Mesendoderm (in vitro differentiated cells): ENCODE data around the gene CCNC.

Experiments used
- DNase-seq: peaks from one replicate; pipeline ENCODE4 v3.0.0; 2013
- H2AK5ac ChIP-seq: 2 replicates; pipeline ENCODE4 v1.6.1; 2013; ENCODE audit warnings: low read length, inconsistent platforms
- H2BK120ac ChIP-seq: 2 replicates; pipeline ENCODE4 v1.6.1; 2013; ENCODE audit warnings: low read depth, mild to moderate bottlenecking, low read length, moderate library complexity, mixed read lengths
- H2BK15ac ChIP-seq: replicated peaks from 2 replicates; pipeline ENCODE4 v1.6.1; 2013; ENCODE audit warnings: low read depth, mild to moderate bottlenecking, moderate library complexity
- H2BK5ac ChIP-seq: 2 replicates; pipeline ENCODE4 v1.6.1; 2013; ENCODE audit warnings: low read length, inconsistent platforms
- H3K18ac ChIP-seq: 2 replicates; pipeline ENCODE4 v1.6.1; 2013; ENCODE audit warnings: mild to moderate bottlenecking, low read length, mixed read lengths
- H3K23ac ChIP-seq: one replicate; pipeline ENCODE4 v1.6.1; 2013; ENCODE audit warnings: low read length
- H3K27ac ChIP-seq: 2 replicates; pipeline ENCODE4 v1.5.1; 2013; ENCODE audit warnings: low read depth, mild to moderate bottlenecking, inconsistent platforms, low read length, moderate library complexity
- H3K27me3 ChIP-seq: 2 replicates; pipeline ENCODE4 v1.6.1; 2013; ENCODE audit warnings: low read length, control low read depth, mild to moderate bottlenecking, inconsistent platforms; ENCODE audit not compliant: insufficient read depth, poor library complexity
- H3K36me3 ChIP-seq: 2 replicates; pipeline ENCODE4 v1.6.1; 2013; ENCODE audit warnings: low read length, inconsistent platforms; ENCODE audit not compliant: control insufficient read depth, insufficient read depth
- H3K4ac ChIP-seq: one replicate; pipeline ENCODE4 v1.6.1; 2013; ENCODE audit warnings: low read depth, mild to moderate bottlenecking, low read length, moderate library complexity
- H3K4me1 ChIP-seq: 2 replicates; pipeline ENCODE4 v1.6.1; 2013; ENCODE audit warnings: low read depth, low read length, inconsistent platforms; ENCODE audit not compliant: control insufficient read depth
- H3K4me2 ChIP-seq: 2 replicates; pipeline ENCODE4 v1.6.1; 2013; ENCODE audit warnings: low read length
- H3K4me3 ChIP-seq: 2 replicates; pipeline ENCODE4 v1.5.1; 2013; ENCODE audit warnings: mild to moderate bottlenecking, low read length
- H3K56ac ChIP-seq: one replicate; pipeline ENCODE4 v1.6.1; 2013; ENCODE audit warnings: low read length
- H3K79me1 ChIP-seq: 2 replicates; pipeline ENCODE4 v1.6.1; 2013; ENCODE audit warnings: low read length, inconsistent platforms
- H3K79me2 ChIP-seq: 2 replicates; pipeline ENCODE4 v1.6.1; 2013; ENCODE audit warnings: mild to moderate bottlenecking, low read length; ENCODE audit not compliant: control insufficient read depth, insufficient read depth
- H3K9ac ChIP-seq: 2 replicates; pipeline ENCODE4 v1.6.1; 2013; ENCODE audit warnings: low read length, inconsistent platforms
- H4K5ac ChIP-seq: one replicate; pipeline ENCODE4 v1.6.1; 2013; ENCODE audit warnings: low read length
- H4K8ac ChIP-seq: one replicate; pipeline ENCODE4 v1.6.1; 2013; ENCODE audit warnings: low read depth, mild to moderate bottlenecking, control low read depth, low read length, moderate library complexity
- WGBS: extraction: QIAGEN DNeasy Blood & Tissue Kit; methylation state at CpG from one replicate; pipeline ENCODE4 v1.1.7; 2013; ENCODE audit warnings: low lambda C conversion rate, missing lambda C conversion rate; ENCODE audit not compliant: insufficient coverage; ENCODE audit errors: extremely low coverage; 5-methylcytosine and 5-hydroxymethylcytosine counted together

CCNC gene

GRCh38 chr6:99559057-99559456, 9.4 kb downstream of the CCNC start:
- Histone ChIP-seq H3K9ac (no peak overlapping the region), H3K18ac (no peak overlapping the region), H3K23ac (no peak overlapping the region), H3K4me3 (no peak overlapping the region), H3K4me2 (no peak overlapping the region), H3K4me1 (no peaks in the 10 kb centered on the region), H3K79me2 (peaks cover 3% of the 10 kb centered on the region), H2BK15ac (no peak overlapping the region), H2BK5ac (no peak overlapping the region), H3K79me1 (no peaks in the 10 kb centered on the region), H3K27ac (no peak overlapping the region), H4K8ac (no peak overlapping the region), H2AK5ac (no peak overlapping the region), H3K36me3 (peaks cover 2% of the 10 kb centered on the region), H3K4ac (no peak overlapping the region), H3K27me3 (no peaks in the 10 kb centered on the region), H3K56ac (no peak overlapping the region), H2BK120ac (no peak overlapping the region), H4K5ac (no peak overlapping the region)
- WGBS = no CpG with 5 or more reads among the region's 2 CpGs
- DNase-seq = no peak

DNA sequence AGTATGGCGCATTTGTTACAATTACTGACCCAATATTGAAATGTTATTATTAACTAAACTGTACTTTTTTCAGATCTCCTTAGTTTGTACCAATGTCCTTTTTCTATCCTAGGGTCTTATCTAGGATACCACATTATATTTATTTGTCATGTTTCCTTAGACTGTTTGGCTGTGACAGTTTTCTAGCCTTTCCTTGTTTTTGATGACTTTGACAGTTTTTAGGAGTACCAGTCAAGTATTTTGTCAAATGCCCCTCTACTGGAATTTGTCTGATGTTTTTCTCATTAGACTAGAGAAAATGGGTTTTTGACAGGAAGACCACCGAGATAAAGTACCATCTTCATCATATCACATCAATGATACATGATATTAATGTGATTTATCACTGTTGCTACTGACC, 14.6 kb downstream of the CCNC start:
- Histone ChIP-seq H3K9ac (no peak overlapping the region), H3K18ac (no peak overlapping the region), H4K8ac (no peak overlapping the region), H4K5ac (no peak overlapping the region), H3K79me2 (no peaks in the 10 kb centered on the region), H2BK5ac (no peak overlapping the region), H3K36me3 (peaks cover 5% of the 10 kb centered on the region), H2BK15ac (no peak overlapping the region), H3K4me1 (no peaks in the 10 kb centered on the region), H3K27ac (no peak overlapping the region), H2AK5ac (no peak overlapping the region), H3K56ac (no peak overlapping the region), H2BK120ac (no peak overlapping the region), H3K27me3 (no peaks in the 10 kb centered on the region), H3K4me2 (no peak overlapping the region), H3K4ac (no peak overlapping the region), H3K23ac (no peak overlapping the region), H3K79me1 (no peaks in the 10 kb centered on the region), H3K4me3 (no peak overlapping the region)
- no peak for DNase-seq
- WGBS = no CpG with 5 or more reads among the region's 2 CpGs

DNA sequence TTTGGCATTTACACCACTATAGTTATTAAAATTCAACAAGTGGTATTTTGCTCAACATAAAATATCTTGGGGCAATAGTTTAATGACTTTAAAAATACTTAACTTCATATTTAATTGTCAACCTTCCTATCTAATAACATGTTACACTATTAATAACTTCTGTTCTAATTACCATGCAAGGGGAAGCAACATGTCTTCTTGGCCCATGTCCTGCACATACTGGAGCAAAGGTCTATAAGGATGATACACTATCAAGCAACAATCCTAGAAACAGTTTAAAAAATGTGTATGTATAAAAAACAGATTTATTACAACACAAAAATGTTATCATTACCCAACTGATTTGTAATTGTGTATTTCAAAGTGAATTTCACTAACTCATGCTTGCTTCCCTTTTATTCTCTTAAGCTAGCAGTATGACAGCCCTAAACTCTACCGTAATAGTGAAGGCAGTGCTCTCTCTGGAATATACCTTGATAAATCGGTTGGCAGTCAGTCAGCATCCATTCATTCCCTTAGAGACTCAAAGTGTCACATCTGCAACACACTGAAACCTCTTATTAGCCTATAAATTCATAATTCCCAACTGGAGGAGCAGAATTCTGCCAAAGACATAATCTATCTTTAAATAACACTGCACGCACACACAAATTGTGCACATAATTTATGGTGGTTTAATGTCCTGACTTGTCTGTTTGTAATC, 18.3 kb downstream of the CCNC start:
- Histone ChIP-seq H3K4me2 (no peak overlapping the region), H4K5ac (no peak overlapping the region), H3K27ac (no peak overlapping the region), H3K27me3 (no peaks in the 10 kb centered on the region), H3K9ac (no peak overlapping the region), H3K79me1 (no peaks in the 10 kb centered on the region), H3K4me1 (no peaks in the 10 kb centered on the region), H3K23ac (no peak overlapping the region), H2AK5ac (no peak overlapping the region), H3K18ac (no peak overlapping the region), H3K36me3 (peaks cover 3% of the 10 kb centered on the region), H3K79me2 (no peaks in the 10 kb centered on the region), H2BK15ac (no peak overlapping the region), H2BK120ac (no peak overlapping the region), H3K56ac (no peak overlapping the region), H4K8ac (no peak overlapping the region), H2BK5ac (no peak overlapping the region), H3K4me3 (no peak overlapping the region), H3K4ac (no peak overlapping the region)
- DNase-seq = no peak
- no CpG with 5 or more reads among the region's 3 CpGs for WGBS

DNA sequence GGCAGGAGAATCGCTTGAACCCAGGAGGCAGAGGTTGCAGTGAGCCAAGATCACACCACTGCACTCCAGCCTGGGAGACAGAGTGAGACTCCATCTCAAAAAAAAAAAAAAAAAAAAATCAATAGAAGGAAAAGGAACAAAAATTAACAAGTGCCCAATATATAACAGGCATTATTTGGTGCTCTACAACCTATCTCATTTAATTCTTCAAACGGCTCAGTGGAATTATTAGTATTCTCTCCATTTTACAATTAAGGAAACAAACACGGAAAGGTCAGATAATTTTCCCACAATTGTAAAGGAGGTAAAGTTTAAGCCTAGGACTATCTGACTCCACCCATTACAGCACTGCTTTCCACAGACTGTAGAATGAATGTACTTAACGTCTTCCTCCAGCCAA, 19.8 kb downstream of the CCNC start:
- WGBS = no CpG with 5 or more reads among the region's 4 CpGs
- H3K18ac ChIP-seq = no peak overlapping the region
- H2BK5ac ChIP-seq = no peak overlapping the region
- no peak overlapping the region for H2BK15ac ChIP-seq
- no peak overlapping the region for H3K4me2 ChIP-seq
- no peak overlapping the region for H2BK120ac ChIP-seq
- no peaks in the 10 kb centered on the region for H3K79me2 ChIP-seq
- DNase-seq = no peak
- H3K27me3 ChIP-seq = no peaks in the 10 kb centered on the region
- H2AK5ac ChIP-seq = no peak overlapping the region
- no peak overlapping the region for H3K27ac ChIP-seq
- peaks cover 3% of the 10 kb centered on the region for H3K36me3 ChIP-seq
- no peak overlapping the region for H4K8ac ChIP-seq
- H3K79me1 ChIP-seq = no peaks in the 10 kb centered on the region
- no peak overlapping the region for H4K5ac ChIP-seq
- no peak overlapping the region for H3K9ac ChIP-seq
- H3K4ac ChIP-seq = no peak overlapping the region
- no peak overlapping the region for H3K23ac ChIP-seq
- no peak overlapping the region for H3K56ac ChIP-seq
- no peak overlapping the region for H3K4me3 ChIP-seq
- no peaks in the 10 kb centered on the region for H3K4me1 ChIP-seq

DNA sequence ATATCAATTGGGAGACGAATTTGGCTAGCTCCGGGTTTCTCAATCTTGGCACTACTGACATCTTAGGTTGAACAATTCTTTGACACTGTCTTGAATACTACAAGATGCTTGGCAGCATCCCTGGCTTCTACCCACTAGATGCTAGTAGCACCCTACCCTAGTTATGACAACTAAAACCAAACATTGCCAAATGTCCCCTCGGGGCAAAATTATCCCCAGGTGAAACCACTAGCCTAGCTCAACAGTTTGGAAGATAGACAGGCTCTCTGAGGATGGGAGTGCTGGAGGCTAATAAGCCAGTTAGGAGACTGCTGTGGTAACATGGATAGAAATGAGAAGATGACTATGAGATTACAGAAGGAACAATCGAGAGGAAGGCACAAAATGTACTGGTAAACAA, 20.9 kb downstream of the CCNC start:
- H3K4me2 ChIP-seq = no peak overlapping the region
- H3K36me3 ChIP-seq = peaks cover 3% of the 10 kb centered on the region
- no CpG with 5 or more reads among the region's 4 CpGs for WGBS

DNA sequence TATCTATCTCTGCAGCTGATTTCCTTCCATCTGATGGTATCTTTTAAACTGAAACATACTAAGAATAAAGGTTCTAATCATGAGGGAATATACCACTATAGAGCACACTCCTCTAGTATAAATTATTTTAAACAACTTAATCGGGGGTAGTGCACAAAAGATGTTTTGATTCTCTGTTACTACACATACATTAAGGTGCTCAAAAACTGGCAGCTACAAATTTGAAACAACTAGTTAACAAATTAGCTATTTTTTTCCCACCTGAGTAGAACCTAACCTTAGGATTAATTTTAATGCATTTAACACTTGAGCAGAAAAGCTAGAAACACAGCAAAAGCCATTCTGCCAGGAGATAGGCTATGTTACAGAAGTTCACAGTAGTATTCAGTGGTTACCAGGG, 23.0 kb downstream of the CCNC start:
- H3K27me3 ChIP-seq = no peaks in the 10 kb centered on the region
- no peak overlapping the region for H3K23ac ChIP-seq
- H3K36me3 ChIP-seq = peaks cover 2% of the 10 kb centered on the region
- H2BK120ac ChIP-seq = no peak overlapping the region
- H3K27ac ChIP-seq = no peak overlapping the region
- no peaks in the 10 kb centered on the region for H3K4me1 ChIP-seq
- no peak overlapping the region for H3K56ac ChIP-seq
- no peak overlapping the region for H3K4me3 ChIP-seq
- no peak overlapping the region for H3K4me2 ChIP-seq
- no CpG with 5 or more reads among the region's 1 CpG for WGBS
- H4K8ac ChIP-seq = no peak overlapping the region
- no peaks in the 10 kb centered on the region for H3K79me1 ChIP-seq
- no peak overlapping the region for H2BK5ac ChIP-seq
- H3K4ac ChIP-seq = no peak overlapping the region
- H2AK5ac ChIP-seq = no peak overlapping the region
- H3K79me2 ChIP-seq = no peaks in the 10 kb centered on the region
- H3K18ac ChIP-seq = no peak overlapping the region
- no peak overlapping the region for H2BK15ac ChIP-seq
- H3K9ac ChIP-seq = no peak overlapping the region
- no peak for DNase-seq
- no peak overlapping the region for H4K5ac ChIP-seq

More for the DNA sequence above, 20.9 kb downstream of the CCNC start:
- H3K23ac ChIP-seq = no peak overlapping the region
- no peaks in the 10 kb centered on the region for H3K27me3 ChIP-seq
- H3K79me2 ChIP-seq = no peaks in the 10 kb centered on the region
- DNase-seq = no peak
- no peak overlapping the region for H3K4ac ChIP-seq
- H3K4me3 ChIP-seq = no peak overlapping the region
- no peak overlapping the region for H3K9ac ChIP-seq
- H2AK5ac ChIP-seq = no peak overlapping the region
- H3K4me1 ChIP-seq = no peaks in the 10 kb centered on the region
- H3K79me1 ChIP-seq = no peaks in the 10 kb centered on the region
- no peak overlapping the region for H2BK15ac ChIP-seq
- no peak overlapping the region for H3K56ac ChIP-seq
- no peak overlapping the region for H2BK5ac ChIP-seq
- H3K18ac ChIP-seq = no peak overlapping the region
- H4K8ac ChIP-seq = no peak overlapping the region
- H2BK120ac ChIP-seq = no peak overlapping the region
- no peak overlapping the region for H4K5ac ChIP-seq
- H3K27ac ChIP-seq = no peak overlapping the region
